GM21576 (cell line): ENCODE results near the gene OR6C3.
"Not testable (repeated sequence)": the region's sequence is repeated elsewhere in the genome, so short reads cannot be mapped to it uniquely, and the experiment has no call there.

Source experiments
- ATAC-seq: cut with Tn5 transposase; IDR thresholded peaks from one replicate; pipeline ENCODE4 v1.9.1; 2021; ENCODE audit warnings: mild to moderate bottlenecking, moderate library complexity; ENCODE audit not compliant: unreplicated experiment

Gene OR6C3

DNA sequence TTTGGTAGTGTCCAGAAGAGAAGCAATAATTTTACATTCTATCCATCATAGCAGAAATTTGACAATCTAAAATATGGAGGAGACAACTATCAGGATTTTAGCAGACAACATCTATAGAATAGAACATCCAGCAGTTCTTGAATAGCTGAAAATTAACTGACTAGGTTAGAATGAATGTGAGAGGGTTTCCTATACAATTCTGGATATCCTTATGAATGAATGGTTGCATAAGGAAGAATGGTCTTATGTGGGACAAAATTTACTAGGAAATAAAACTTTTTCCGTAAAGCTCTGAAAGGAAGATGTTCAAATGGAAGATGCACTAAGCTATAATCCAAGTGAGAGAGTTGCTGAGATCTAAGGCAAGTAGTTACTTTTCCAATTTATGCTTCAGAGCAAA, at the start of gene OR6C3:
OR6C3 (plus strand) TSS at position 301 of the 400 bp plus-strand sequence. CDS start 955 bp downstream, outside the sequence.
- no peak for ATAC-seq

- no peak for ATAC-seq
These were observed 49.6 kb upstream of the OR6C3 start for GRCh38 chr12:55280991-55281390.

DNA sequence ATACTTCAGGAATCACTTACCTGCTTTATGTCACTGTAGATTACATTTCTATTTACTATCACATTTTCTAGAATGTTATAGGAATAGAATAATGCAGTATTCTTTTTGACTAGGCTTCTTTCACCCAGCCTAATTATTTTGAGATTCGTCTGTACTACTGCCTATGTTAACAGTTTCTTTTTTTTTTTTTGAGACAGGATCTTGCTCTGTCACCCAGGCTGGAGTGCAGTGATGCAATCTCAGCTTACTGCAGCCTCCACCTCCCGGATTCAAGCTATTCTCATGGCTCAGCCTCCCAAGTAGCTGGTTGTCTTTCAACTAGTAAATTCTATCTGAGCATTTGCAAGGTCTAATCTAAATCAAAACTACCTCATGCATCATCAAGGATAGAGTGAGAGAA, 40.5 kb upstream of the OR6C3 start:
- ATAC-seq = no peak

DNA sequence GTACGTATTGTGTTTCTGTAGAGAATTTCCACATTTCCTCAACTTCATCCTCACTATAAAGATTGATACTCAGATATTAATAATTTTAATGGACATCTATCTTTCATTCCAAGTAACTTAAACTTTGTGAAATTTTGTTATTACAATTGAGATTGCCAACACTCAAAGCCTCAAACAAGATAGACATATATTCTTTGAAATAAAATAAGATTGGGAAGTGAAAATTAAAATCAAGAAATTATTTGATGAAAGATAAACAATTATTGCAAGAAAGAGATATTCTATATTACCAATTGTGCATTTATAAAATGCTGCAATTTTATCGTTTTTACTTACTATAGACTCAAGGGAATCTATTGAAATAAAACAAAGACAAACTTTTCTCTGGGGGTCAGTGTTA, 34.1 kb upstream of the OR6C3 start, which contains the start of gene OR6C6:
OR6C6 (minus strand) TSS at position 101 of the 400 bp plus-strand sequence. CDS start 1,337 bp downstream, outside the sequence.
- no peak for ATAC-seq

DNA sequence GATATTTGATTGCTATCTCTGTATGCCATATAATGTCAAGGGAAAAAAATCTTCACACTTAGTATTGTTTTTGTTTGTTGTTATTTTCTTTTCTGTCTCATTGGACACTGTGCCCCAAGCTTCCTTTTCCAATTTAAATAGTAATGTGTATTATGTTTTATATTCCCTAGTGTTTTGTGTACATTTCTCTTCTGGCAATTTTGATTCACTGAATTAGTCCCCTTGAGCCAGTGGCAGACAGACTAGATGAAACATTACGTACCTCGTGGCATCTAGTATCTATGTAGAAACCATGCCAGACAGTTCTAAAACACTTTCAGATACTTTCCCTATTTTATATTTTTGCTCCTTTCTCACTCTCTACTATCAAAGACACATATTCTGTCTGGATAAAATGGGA, 16.5 kb upstream of the OR6C3 start, which contains the start of gene OR6C1:
OR6C1 (plus strand) TSS at position 301 of the 400 bp plus-strand sequence. CDS start 6,257 bp downstream, outside the sequence.
- no peak for ATAC-seq

DNA sequence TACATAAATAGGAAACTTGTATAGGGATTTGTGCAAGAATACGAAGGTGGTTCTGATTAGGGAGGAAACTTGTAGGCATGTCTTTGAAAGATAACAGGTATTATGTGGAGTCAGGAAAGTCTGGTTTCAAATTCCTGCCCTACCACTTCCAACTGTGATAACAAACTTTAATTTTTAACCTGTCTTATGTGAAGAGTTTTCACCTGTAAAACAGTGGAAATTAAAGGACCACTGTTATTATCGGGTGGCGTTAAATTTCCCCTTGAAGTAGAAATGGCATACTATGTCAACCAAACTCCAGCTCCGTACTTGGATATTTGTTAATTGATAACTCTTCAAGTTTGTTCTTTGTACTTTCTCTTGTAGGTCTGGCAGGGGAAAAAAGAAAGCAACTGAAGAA, 10.3 kb upstream of the OR6C3 start:
- ATAC-seq = no peak

DNA sequence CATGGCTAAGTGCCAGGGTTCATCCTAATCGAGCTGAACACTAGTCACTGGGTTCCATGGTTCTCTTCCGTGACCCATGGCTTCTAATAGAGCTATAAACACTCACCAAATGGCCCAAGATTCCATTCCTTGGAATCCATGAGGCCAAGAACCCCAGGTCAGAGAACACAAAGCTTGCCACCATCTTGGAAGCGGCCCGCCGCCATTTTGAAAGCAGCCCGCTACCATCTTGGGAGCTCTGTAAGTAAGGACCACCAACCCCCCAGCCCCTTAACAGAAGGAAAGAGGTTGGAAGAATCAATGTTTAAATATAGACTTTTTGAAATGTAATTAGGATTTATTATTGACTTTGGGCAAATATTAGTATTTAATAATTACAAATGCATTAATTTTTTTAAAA, 4.7 kb upstream of the OR6C3 start:
- ATAC-seq = not testable (repeated sequence)

DNA sequence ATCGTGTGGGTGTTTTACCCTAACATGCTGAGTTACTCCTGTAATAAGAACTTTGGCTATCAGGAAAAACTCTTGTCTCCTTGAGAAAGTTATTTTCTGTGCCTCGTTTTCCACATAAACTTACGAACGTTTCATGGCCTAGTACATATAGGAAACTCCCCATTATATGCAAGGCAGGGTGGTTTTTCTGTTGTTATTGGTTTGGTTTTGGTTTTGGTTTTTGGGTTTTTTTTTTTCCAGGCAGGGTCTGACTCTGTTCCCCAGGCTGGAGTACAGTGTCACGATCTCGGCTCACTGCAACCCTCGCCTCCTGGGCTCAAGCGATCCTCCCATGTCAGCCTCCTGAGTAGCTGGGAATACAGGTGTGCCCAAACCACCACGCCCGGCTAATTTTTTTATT, 5.5 kb downstream of the OR6C3 start:
- no peak for ATAC-seq

- ATAC-seq = not testable (repeated sequence)
These were observed 24.8 kb downstream of the OR6C3 start for GRCh38 chr12:55355338-55355737.

- no peak for ATAC-seq
These were observed 32.1 kb downstream of the OR6C3 start, which contains the start of gene OR6C75 for GRCh38 chr12:55362675-55363074. Gene OR6C75, plus strand, starts transcription at chr12:55362975. Its CDS starts 2,136 bp downstream, at chr12:55365111.

DNA sequence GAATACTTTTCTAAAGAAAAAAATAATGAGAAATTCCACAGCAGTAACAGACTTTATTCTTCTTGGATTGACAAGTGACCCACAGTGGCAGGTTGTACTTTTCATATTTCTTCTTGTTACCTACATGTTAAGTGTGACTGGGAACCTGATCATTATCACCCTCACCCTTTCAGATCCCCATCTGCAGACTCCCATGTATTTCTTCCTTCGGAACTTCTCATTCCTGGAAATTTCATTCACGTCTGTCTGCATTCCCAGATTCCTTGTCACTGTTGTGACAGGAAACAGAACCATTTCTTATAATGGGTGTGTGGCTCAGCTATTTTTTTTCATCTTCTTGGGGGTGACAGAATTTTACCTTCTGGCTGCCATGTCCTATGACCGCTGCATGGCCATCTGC, 34.5 kb downstream of the OR6C3 start:
- no peak for ATAC-seq

DNA sequence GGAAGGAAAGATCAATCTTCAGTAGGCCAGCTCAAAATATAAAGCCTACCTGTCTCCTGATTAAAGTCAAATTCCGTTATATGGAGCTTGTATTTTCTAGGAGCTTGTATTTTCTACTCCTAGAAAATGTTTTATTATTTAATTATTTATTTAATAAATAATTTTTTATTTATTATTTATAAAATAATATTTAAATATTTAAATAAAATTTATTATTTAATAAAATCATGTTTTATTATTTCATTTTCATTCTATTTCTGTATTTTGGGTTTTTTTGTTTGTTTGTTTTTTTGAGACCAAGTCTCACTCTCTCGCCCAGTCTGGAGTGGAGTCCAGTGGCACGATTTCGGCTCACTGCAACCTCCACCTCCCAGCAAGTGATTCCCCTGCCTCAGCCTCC, 42.0 kb downstream of the OR6C3 start:
- ATAC-seq = no peak
